HG02759 (cell line): ENCODE results near the gene AGAP1.

Source experiments
- ATAC-seq: cut with Tn5 transposase; IDR thresholded peaks from one replicate; pipeline ENCODE4 v1.9.1; 2021; ENCODE audit warnings: mild to moderate bottlenecking, moderate library complexity; ENCODE audit not compliant: unreplicated experiment

Gene AGAP1

DNA sequence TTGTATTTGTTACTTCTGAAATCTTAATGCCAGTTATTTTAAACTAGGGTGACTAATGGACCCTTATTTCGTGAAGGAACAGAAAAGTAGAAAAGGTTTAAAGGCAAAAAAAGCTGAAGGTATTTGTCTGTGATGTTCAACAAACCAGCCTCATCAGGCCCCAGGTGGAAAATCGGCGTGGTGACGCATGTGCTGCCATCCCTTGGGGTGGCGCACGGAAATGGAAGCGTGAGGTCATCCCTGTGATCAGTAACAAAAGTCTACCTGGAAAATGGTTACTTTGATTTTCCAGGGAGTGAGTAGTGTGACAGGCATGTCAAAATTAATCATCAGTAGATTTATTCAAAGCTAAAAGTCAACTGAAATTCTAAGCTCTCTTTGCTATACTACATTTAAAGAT, 361.2 kb downstream of the AGAP1 start:
- no peak for ATAC-seq

DNA sequence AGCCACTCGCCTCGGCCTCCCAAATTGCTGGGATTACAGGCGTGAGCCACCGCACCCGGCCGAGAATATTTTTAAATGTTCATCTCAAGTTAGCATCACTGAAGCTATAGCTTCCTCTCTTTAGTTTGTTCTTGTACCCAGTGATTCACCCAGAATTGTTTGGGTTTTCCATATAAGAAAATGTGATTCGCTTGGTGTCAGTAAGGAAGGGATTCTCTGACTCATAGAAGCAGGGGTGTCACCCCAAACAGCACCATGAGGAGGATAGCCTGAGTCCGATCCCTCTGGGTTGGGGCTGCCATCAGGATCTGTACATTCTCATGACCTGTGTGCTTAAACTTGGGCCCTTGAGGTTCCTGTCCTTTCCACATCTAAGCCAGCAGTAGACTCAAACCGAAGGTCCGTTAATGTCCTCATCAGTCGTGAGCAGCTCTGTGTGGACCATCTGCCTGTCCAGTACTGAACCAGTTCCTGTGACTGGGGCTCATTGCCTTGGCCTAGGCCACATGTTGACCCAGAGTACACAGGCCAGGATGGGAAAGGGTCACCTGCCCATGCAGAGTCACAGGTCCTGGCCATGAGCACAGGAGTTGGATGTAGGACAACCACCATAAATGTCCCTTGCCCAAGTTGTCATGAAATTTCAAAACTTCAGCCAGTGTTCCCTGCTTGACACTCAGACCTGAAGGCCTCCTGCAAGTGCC, 362.5 kb downstream of the AGAP1 start:
- no peak for ATAC-seq

DNA sequence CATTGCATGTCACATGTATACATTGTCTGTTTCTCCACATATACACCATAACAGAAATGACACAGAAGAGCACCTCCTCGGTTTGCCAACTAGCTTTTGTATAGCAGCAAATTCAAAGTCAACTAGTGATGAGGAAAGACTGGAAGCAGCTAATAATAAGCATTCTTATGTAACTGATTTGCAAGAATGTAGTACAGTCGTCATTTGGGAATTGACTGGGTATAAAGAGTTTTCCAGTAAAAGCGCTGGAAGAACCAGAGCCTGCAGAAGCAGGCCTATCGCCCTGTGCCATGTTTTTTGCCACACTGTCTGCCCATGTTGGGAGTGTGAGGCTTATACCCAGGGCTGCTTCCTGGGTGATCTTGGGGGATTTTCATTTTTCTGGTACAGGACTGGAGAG, 363.8 kb downstream of the AGAP1 start:
- no peak for ATAC-seq

DNA sequence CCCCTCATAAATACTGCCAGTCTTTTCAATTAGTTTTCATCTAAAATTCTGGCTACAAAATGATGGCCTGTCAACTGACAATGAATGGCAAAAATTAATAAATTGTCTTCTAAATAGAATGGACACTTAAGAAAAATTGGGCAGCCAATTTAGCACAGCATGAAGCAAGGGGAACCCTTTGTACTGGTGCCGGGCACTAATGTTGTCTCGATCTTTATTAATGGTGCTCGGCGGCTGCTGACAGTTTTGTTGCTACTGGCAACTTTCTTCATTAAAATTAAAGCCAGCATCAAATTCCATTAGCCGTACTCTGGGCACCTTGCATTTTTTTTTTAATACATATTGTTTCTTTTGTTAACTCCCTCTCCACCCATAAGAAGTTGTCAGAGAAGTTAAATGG, 365.0 kb downstream of the AGAP1 start:
- no peak for ATAC-seq

DNA sequence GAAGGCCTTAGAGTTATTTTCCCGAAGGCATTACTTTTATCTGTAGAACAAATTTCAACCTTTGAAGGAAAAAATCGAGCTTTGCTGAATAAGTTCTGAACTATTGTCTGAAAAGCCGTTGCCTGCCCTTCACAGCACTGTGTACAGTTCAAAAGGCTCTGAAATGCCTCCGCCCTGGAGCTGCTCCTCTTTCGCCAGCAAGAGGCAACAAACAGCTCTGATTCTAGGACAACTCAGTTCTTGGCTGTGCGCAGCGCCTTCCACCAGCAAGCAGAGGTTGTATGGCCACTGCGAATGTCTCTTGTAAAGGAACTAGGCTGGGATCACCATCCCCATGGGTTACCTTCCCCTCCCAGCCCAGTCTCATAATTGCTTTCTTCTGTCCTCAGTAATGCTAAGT, 365.8 kb downstream of the AGAP1 start:
- ATAC-seq, result no peak

DNA sequence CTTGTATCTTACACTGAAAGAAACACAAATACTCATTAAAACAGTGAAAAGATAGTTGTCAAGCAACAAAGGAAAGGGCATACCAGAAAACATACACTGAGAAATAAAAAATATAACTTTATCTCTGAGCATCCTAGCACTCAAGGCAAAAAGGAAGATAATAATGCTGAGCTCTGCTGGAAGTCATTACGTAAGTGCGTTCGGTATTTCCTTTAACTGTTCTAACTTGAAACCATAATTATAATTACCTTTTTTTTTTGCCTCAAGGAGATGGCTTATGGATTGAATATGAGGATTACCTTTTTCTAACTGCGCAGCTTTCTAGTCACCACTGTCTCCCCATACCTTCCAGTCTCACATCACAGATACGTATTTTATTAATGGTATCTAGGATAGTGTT, 366.3 kb downstream of the AGAP1 start:
- no peak for ATAC-seq

DNA sequence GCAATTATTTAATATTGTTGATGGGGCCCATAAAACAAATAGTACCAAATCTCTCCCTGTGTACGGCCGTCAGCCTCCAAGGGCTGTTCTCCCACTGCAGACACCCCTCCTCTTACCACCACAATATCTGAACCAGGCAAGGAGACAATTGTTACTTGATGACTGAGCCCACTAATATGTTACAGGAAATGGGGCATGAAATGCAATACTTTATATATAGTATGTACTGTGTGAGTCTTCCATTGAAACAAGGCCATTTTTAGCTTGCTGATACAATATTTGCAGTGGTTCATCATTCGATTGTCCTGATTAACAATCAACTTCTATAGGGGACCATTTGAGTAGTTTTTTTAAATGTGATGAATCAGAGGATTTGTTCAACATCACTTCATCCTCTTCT, 367.0 kb downstream of the AGAP1 start:
- no peak for ATAC-seq

DNA sequence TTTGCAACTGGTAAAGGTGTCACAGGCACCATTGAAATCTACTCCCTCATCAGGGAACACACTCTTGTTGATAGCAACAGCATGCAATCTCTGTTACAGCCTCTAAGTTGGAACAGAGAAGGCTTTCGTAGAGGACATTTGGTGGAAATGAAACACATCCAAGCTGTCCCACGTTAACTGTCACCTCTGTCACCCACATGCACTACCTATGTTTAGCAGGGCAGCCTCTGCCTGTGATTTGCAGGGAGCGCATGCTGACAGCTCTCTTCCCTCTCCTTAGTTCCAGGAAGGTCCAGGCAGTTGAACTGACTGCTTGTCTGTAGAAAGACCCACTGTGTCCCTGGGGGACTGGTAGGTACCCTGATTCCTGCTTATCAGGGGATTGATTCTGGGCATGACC, 367.5 kb downstream of the AGAP1 start:
- no peak for ATAC-seq

DNA sequence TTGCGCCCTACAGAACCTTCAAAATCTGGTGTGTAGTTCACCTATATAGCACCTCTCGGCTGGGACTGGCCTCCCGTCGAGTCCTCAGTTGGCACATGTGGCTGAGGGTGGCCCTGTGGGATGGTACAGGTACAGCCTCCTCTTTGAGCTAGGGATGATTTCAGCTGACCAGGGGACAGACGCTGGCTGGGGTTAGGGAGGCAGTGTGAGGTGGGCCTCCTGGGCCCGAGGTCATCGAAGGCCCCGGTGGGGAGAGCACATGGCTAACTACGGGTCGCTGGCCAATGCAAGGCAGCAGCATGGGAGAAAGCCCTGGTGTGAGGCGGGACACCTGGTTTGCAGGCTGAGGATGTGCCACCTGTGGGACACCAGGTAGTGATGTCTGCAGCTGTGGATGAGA, 369.6 kb downstream of the AGAP1 start:
- ATAC-seq, result no peak

DNA sequence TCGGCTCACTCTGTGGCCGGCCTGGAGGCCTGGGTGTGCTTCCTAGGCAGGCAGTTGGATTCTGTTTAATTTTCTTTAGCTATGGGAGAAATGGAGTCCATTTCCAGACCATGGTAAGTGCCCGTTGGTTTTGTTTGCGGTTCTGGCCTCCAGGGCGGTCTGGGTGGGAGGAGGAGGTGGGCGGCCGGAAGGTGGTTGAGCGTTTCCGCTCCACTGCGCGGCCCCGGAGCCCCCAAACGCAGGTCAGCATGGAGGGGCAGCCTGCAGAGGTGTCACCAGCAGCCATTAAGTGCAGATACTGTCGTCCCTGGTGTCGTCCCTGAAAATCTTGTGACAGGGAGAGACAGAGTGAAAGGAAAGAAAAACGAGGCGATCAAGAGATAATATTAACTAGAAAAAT, 370.5 kb downstream of the AGAP1 start:
- ATAC-seq, result no peak

DNA sequence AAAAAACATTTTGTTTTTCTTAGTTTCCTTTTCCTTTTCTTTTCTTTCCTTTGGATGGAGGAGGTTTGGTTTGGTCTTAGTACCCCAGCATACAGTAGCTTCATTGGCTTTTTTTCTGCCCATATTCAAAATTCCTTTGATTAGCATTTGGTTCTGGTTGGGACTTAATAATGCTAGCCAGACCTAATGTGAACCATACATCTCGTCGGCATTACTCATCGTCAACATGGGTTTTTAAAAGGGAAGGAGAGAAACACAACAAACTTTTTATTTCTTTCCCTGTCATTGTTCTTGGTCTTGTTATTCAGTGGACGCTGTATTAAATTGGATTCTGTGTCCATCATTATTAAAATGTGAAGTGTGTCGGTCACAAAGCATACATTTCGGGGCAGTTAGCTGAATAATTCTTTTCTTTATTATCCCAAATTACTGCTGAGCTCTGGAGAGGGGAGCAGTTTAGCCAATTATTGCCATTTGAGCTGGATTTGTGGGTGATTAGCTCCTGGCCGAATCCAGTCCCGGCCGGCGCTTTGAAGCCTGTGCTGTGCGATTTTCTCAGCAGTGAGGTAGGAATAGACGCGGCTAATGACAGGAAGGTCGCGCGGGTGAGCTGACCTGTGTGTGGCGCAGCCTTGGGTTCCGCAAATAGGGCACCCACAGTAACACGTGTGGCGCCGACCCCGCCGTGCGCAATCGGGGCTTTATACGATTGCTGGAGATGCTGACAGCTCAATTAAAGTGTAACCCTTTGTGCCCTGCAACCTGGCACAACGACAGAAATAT, 371.1 kb downstream of the AGAP1 start:
- ATAC-seq, result no peak

DNA sequence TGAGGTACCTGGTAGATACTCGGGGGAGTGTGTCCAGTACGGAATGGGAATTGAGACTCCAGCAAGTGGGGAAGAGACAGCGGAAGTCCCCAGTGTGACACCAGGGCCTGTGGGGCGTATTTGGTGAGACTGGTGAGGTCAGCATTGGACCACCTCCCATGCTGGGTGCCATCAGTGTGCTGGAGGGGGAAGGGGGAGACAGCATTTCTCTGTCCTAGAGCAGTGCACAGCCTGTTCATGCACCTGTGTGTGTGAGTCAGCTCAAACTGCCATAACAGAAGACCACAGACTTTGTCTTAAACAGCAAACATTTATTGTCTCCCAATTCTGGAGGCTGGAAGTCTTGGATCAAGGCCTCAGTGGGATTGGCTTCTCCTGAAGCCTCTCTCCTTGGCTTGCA, 372.5 kb downstream of the AGAP1 start:
- ATAC-seq, result no peak

DNA sequence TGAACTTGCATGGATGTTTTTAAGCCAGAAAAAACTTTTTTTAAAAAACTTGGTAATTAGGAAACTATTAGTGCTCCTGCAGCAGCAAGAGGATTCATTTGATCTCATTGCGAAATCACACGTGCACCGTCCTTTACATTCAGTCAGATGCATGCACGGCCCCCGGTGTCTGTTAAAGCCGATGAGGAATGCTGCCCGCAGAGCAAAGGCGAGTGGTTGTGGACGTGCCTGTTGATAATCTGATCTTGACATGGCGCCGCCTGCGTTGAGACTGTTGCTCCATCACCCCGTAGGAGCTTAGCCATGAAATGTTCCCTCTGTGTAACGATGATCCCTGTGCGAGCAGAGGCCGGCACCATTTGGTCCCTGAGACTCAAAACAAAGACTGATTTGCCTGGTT, 374.4 kb downstream of the AGAP1 start:
- no peak for ATAC-seq

DNA sequence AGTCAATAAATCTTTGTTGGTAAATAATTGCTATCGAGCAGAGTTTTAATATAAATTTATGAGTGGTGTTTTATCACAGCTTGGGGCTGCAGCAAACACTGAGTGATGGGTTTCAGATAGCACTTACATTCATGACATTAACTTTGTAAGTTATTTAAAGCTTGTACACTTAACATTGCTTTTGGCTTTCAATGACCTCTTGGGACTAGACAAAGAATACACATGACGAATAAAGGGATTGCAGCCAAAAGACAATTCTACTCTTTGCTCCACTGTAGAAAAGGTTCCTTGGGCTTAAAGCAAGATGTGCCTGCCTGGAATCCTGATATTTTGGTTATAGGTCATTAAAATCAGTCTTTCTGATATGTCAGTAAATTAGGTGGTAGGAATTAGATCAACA, 374.8 kb downstream of the AGAP1 start:
- ATAC-seq, result no peak

DNA sequence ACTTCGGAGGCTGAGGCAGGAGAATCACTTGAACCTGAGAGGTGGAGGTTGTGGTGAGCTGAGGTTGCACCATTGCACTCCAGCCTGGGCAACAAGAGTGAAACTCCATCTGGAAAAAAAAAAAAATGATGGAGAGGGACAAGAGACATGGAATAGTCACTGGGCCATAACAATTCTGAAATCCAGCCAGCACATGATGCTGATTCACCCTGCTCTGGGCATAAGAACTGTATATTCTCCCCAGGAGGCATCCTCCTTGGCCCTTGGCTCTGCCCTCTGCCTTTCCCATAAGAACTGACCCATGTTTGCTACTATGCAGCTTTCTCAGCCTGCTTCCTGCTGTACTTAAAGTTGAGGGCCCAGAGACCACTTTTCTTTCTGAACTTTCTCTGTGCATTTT, 376.7 kb downstream of the AGAP1 start:
- ATAC-seq, result no peak

DNA sequence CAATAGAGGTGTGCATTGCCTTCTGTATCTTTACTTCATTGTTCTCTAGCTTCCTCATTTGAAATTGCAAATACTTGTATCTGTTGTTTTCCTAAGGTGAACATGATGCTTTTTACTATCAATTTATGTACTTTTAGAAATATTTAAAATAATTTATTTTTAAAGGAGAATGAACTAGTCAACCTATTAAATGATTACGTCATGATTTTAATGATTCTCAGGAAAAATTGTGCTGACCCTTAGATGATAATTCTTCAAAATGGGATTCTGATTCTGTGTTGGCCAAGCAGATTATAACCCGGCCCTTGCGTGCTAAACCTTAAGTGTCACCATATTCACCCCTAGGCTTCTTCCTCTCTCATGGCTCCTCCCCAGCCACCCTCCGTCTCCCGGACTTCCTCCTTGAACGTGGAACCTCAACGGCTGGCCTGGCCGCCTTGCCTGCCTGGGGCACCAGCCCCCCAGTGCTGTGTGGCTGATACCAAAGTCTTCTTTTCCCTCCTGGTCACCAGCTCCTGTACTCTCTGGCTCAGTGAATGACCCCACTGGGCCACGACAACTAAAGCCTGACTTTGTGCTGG, 382.3 kb downstream of the AGAP1 start:
- no peak for ATAC-seq

DNA sequence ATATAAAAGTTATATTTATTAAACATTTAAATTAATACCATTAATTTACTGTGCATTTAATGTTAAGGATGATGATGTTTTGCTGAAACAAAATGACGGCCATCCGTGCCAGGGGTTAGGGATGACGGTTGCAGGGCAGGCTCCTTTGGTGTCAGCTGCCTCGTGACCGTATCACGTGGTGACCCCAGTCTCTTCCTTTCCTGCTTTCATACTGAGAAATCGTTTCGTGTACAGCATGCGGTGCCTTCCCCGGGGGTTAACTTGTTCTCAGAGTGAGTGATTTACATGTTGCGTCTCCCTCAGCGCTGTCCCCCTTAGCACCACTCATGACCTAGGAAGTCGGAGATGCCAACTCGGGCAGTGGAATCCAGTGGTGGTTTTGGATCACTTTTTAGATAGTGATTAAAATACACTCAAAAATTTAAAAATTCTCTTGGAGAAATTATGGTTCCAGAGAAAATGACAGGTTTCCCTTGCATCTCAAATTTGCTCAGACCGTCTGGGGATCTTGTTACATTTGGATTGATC, 383.5 kb downstream of the AGAP1 start:
- ATAC-seq, result no peak

DNA sequence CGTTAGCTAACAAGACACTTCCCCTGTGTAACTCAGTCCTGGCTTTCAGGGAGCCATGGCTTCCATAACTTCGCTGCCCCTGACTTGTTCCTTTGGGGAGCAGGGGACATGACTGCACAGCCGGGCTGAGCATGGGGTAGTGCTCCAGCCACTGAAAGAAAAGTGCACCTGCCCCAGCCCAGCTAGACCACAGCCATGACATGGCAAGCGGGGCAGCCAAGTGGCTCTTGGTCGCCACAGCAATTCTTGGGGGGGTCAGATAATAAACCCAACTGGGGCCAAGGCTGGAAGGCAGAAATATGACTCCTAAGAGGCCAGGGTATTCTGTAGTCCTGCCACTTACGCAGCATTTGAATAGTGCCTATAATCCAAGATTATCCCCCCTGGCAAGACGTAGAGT, 385.3 kb downstream of the AGAP1 start:
- ATAC-seq, result no peak

DNA sequence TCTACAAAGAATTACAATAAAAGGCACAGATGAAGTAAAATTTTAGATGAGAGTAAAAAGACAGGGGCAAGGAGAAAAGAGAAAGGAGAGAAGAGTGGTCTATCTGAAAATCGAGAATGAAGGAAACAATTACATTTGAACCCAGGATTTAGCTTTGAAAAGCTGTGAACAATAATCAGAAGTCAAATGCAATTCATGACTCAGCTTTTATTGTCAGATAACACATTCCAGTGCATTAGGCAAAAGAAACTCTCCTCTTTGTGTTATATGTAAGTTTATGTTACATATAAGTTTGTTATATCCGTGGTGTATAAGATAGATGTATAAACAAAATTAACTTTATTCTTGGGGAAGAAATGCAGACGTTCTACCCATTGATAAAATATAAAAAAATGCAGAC, 389.8 kb downstream of the AGAP1 start:
- ATAC-seq, result no peak

DNA sequence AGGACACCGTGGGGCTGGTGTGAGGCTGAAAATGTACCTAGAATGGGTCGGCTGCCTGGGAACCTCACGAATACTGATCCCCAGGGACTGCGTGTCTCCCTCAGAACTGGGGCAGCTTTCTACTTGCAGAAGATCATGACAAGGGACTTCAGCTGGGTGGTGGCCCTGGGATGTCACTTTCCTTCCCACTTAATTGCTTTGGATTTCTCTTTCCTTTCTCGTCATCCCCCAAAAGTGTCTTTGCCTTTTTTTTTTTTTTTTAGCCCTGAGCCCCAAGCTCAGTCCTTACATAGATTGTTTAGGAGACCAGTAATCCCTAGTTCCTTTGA, 395.4 kb downstream of the AGAP1 start:
- ATAC-seq, result no peak

DNA sequence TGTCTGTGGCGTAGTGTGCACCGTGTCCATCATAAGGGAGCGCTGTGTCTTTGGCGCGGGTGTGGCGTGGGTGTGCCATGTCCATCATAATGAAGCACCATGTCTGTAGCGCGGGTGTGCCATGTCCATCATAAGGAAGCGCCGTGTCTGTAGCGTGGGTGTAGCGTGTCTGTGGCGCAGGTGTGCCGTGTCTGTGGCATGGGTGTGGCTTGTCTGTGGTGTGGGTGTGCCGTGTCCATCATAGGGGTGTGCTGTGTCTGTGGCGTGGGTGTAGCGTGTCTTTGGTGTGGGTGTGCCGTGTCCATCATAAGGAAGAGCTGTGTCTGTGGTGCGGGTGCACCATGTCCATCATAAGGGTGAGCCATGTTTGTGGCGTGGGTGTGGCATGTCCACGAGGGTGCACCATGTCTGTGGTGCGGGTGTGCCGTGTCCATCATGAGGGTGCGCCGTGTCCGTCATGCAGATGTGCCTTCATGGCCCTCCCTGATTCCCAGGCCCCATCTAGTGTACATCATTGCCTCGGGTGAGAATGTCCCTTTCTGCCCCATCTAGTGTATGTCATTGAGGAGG, 399.4 kb downstream of the AGAP1 start:
- ATAC-seq, result no peak

DNA sequence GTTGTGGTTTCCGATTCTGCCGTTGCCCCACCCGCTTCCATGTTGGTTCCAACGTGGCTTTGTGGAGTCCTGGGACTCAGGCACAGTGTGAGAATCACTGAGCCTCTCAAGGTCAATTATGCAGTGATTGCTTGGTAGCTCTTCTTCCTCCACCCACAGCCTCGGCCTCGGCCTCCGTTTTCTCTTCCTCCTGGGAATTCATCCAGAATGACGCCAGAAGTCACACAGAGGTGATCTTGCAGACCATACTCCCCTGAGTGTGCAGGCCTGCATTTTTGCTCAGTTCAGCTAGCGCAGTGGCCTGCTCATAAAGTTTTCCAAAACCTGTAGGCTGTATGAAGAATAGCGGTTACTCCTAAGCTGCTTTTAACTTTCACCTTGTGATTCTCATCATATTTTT, 401.0 kb downstream of the AGAP1 start:
- ATAC-seq, result no peak
